Stimulated activated CD8-positive, alpha-beta memory T cell treated with anti-CD3 and anti-CD28 coated beads, Interleukin-4, amount 100 ng/mL, for 48 hours (primary cell): Measurements from ENCODE around the gene SH3RF3.
"Not testable (repeated sequence)": the region's sequence is repeated elsewhere in the genome, so short reads cannot be mapped to it uniquely, and the experiment has no call there.

Experiments used
- DNase-seq: peaks from one replicate; pipeline ENCODE4 v3.0.0-alpha.2; 2020

The SH3RF3 gene

DNA sequence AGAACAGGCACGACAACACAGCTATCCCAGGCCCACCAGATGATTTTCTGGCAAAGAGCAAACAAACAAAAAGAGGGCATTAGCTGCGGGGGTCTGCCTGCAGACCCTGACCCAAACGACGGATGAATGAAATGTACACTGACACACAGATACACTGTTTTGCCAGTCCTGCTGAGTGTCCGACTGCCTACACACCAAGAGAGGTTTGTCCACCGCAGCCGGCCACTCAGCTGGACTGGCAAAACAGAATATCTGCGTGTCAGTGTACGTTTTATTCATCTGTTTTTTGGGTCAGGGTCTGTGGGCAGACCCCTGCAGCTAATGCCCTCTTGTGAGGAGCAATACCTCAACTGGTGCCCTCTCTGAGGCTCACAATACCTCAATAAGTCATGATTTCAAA, 10.7 kb upstream of the SH3RF3 start:
- DNase-seq, result no peak

DNA sequence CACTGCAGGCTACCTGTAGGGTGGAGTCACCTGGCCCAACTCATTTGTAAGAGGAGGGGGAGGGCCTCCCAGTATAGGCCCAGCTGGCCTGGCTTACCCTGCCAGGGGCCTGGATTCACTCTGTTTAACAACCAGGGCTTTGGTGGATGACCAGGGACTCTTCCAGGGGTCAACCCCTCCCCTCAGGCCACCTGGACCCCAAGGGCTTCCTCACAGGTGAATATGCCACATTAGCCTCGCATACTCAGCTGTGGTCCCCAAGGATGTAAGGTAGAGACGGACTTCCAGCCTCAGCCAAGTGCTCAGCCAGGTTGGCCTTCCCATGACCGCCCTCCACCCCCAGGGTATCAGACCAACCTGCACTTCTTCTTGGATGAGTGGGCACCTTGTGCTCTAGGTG, 8.8 kb upstream of the SH3RF3 start:
- DNase-seq, result no peak

DNA sequence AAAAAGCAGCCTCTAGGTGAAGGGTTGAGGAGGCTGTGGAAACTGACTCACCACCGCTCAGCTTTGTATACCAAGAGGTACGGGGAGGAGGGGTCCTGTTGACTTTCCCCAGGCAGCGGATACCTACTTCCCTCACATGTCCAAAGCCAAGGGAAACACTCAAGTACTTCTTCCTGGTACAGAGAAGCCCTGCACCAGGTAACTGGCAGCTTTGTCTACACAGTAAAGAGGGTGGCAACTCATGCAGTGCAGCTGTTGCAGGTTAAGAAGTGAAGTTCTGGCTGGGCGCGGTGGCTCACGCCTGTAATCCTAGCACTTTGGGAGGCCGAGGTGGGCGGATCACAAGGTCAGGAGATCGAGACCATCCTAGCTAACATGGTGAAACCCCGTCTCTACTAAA, 8.3 kb upstream of the SH3RF3 start:
- not testable (repeated sequence) for DNase-seq

DNA sequence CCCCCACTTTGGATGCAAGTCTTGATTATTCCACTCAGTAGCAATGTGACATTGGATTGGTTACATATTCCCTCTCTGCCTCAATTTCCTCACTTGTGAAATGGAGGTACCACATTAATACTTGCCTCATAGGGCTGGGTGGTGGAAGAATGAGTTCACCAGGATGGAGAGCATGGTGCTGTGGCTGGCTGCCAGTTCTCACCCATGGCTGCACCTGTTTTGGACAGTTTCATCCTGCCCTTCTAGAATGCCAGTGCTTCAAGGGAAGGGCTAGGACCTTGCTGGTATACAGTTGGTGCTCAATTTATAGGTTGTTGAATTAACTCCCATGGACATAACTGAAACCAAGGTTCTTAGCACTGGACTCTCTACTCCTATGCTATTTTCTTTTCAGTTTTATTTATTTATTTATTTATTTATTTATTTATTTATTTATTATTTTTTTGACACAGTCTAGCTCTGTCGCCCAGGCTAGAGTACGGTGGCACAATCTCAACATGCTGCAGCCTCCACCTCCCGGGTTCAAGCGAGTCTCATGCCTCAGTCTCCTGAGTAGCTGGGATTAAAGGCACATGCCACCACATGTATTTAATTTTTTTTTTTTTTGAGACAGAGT, 5.3 kb upstream of the SH3RF3 start:
- no peak for DNase-seq

DNA sequence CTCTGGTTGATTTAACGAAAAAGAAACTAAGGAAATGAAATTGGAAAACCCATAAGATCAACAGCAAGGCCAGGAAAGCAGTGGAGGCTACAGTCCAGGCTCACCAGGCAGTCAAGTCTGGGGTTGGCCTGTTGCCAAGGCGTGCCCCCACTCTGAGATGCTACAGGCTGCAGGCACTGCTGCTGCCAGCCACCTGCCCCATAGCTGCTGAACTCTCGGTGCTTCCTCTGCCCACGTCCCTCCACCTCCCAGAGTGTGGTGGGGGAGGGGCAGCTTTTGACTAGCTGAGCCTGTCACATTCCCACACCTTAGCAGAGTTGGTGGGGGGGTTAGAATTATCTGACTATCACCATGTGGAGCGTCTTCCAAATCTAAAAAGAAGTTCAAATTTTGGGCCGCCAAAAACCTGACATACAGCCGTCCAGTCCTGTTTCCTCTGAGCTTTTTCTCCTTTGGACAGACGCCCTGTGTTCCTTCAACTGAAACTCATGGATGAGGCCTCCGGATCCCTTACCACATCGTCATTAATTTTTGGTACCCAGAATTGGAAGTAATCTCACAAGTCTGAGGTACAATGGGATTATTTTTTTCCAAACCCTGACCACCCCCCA, 3.9 kb upstream of the SH3RF3 start:
- no peak for DNase-seq

DNA sequence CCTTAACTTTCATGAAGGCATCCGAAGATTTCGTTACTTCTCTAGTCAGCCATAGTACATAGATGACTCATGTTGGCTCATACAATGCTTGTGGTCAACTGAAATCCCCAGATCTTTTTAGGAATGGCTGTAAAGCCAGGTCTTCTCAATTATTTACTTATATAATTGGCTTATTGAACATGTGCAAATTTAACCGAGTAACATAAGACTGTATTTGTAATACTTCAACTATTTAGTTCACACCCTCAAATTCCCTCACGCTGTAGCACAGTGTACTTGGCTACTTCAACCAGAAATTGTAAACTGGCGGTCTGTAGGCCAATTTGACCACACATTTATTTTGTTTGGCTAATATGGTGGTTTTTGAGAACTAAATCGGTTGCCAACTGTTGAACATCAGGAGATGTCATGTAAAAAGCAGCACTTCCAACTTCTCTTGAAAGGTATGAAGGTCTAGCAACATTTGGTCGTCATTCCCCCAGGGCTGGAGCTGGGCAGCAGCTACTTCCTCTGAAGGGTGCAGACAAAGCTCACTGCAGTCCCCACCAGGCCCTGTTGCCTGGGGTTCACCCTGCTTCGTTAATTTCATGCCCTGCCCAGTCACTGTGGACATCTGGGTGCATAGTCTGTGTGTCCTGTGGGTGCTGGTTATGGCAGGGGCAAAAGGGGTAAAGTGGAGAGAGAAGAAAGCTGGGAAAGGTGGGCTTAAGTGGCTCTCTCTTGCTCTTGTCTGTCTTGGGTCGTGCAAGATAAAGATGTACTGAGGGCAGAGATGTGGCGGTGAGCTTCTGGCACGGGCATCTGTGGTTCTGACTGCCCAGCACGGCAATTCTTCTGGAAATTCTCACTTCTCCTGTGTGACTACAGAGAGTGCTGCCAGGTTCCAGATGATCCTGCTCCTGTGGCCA, 3.2 kb upstream of the SH3RF3 start:
- no peak for DNase-seq

DNA sequence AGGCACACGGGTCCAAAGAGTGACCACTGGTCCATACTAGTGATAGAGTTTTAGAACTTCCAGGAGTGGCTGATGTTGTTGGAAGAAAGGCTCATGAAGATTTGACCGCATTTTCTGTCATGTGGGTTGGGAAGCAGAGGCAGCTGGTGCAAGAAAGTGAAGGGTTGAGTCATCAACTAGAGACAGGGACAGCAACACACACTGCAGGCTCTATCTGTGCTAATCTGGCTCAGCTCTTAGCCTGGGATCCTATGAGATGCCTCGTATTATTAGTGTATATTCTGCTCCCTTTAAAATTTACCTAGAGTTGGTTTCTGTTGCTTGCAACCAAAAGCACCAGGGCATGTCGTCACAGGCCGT, 2.5 kb upstream of the SH3RF3 start:
- no peak for DNase-seq

DNA sequence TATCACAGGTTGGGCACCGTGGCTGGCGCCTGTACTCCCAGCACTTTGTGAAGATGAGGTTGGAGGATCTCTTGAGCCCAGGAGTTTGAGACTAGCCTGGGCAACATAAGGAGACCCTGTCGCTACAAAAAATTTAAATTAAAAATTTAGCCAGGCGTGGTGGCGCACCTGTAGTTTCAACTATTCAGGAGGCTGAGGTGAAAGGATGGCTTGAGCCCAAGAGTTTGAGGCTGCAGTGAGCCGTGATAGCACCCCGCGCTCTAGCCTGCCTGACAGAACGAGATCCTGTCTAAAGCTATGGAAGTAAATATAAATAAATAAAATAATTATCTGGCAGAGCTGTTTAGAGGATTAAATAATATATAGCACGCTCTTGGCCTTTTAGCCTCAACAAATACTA, 1.4 kb upstream of the SH3RF3 start:
- DNase-seq, result no peak

DNA sequence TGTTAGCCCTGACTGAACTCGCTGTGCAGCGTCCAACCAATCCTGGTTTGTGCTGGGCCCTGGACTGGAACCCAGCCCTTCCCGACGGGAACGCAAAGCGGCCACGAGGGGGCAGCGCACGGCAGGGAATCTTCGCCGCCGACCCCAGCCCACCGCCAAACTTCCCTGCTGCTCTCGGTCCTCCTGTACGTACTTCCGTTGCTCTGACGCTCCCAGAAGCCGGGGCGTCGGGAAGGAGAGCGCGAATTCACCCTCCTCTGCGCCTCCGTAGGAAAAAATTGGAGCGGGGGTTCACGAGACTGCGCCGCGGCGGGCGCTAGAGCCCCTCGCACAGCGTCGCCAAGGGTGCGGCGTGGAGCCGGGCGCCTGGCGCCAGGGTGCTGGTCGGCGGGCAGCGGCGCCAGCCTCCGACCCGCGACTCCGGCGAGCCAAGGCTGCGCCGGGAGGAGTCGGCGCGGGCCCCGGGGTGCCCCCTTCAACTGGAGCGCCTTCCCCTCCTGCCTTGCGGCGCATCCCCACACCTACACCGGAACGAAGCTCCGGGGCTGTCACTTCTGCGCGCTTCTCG, 873 bp upstream of the SH3RF3 start:
- peak; percentile 80 for DNase-seq

DNA sequence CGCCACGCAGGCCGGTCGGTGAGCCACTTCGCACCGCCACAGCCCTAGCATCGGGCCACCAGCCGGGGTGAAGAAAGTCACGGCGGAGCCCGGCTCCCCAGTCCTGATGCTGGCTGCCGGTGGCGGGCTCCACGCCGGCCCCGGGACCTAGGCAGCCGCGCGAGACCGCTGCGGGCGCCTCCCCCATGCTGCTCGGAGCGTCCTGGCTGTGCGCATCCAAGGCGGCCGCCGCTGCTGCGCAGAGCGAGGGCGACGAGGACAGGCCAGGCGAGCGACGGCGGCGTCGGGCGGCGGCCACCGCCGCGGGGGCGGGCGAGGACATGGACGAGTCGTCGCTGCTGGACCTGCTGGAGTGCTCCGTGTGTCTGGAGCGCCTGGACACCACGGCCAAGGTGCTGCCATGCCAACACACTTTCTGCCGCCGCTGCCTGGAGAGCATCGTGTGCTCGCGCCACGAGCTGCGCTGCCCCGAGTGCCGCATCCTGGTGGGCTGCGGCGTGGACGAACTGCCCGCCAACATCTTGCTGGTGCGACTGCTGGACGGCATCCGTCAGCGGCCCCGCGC, 433 bp downstream of the SH3RF3 start:
- DNase-seq, result peak; percentile 46

DNA sequence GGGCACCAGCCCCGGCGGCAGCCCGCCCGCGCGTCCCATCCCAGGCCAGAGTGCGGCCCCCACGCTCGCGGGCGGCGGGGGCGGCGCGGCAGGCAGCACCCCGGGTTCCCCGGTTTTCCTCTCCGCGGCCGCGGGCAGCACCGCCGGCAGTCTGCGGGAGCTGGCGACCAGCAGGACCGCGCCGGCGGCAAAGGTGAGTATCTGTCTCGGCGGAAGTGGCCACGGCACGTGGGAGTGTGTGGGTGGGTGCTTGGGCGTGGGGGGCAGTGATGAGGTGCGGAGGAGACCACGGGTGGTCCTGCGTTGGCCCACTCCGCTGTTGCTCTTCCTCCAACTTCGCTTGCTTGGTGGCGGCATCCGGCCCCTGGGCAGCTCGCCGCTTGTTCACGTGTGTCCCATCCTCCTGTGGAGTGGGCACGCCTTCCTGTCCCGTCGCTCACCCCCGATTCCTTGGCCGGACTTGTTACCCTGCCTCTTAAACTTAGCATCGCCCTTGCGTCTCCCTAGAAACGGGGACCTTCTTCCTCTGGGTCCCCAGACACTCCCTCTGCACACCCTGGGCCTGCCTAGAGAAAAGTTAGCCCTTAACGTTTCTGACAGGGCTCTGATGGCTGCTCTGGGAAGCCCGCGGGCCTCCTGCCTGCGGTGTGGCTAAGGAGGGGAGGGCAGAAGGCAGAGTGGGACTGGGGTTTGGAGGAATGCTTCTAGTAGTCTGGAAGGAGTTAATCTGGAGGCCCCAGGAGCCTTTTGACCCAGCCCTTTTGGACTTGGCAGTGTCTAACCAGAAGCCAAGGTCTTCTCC, 1.1 kb downstream of the SH3RF3 start:
- peak; percentile 44 for DNase-seq

DNA sequence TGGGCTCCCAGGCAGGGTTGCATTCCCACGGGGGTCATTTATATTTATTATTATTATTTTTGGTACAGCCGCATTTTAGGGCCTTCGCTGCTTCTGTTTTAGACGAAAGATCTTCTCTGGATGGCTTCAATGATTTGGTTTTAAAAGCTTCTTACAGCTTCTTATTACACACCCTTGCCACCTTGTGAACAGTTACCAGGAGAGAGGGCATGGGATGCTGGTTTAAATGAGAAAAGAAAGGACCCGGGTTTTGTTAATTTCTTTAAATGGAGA, 1.7 kb downstream of the SH3RF3 start:
- no peak for DNase-seq

DNA sequence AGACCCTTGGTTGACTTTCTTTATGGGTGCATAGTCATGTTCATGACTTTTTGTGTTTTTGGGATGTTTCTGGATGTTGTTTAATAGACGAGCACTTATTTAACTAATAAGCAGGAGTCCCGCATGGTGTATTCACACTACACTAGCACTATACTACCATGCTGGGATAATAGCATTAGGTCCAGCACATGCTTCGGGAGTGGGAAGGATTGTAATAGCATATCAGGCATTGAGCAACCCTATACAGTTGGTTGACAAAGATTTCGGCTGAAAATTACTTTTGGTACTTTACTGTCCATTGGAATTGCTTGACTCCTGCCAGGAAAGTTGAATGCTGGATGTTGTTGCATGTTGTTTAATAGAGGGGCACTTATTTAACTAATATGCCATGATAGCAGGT, 2.8 kb downstream of the SH3RF3 start:
- DNase-seq, result no peak

DNA sequence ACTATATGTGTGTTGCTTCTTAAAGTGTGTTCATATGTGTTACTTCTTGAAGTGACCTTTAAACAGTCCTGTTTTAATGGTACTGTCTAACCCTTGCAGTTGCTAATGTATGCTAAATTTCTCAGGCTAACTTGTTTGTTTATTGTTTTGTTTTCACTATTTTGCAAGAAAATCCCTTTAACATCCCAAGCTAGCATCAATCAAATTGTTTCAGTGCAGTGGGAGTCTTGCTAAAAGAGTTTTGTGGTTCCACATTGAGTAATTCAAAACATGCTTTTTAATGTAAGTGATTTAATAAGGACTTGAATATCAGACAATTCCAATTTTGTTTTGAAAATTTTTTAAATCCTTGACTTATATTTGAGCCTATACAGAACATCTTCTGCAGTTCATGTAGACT, 3.6 kb downstream of the SH3RF3 start:
- DNase-seq, result no peak

DNA sequence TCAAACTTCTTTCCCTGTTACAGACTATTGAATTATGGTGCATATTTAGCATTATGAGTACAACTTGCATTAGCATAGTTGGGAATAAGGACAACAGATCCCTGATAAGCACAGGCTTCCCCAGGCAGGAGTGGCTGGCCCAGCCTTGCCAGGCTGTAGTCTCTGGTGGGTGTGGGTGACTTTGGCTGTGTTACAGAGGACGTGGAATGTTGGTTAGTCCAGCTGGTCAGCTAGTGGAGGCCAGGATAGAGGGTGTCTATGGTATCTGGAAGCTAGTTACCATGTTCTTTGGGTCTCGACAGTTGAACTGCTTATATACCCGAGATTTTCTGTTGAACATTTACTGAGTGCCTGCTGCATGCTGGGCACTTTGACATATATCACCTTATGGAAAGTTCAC, 4.7 kb downstream of the SH3RF3 start:
- DNase-seq, result no peak

DNA sequence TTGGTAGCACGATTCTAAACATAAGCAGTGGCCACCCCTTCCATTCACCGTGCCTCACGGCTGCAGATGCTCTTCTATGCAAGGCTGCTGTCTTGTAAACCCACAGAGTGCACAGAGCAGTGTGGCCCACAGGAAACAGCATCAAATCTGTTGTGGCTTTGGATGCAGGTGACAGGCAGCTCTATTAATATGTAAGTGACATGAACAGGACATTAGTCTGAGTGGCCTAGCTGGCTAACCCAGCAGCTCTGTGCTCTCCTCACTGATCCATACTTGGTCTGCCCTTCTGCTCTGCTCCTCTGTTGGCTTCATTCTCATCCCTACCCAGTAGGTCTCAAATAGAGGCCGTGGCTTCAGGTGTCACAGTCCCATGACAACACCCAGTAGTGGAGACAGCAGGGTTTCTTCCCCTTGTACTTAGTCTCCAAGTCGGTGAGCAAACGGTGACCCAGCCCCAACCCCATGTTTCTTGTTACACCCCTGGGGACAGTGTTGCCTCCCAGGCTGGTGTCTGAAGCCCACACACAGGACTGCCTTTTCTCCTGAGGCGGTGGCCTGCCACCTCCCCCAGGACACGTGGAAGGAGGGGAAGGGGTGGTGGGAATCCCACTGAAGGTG, 5.8 kb downstream of the SH3RF3 start:
- no peak for DNase-seq

DNA sequence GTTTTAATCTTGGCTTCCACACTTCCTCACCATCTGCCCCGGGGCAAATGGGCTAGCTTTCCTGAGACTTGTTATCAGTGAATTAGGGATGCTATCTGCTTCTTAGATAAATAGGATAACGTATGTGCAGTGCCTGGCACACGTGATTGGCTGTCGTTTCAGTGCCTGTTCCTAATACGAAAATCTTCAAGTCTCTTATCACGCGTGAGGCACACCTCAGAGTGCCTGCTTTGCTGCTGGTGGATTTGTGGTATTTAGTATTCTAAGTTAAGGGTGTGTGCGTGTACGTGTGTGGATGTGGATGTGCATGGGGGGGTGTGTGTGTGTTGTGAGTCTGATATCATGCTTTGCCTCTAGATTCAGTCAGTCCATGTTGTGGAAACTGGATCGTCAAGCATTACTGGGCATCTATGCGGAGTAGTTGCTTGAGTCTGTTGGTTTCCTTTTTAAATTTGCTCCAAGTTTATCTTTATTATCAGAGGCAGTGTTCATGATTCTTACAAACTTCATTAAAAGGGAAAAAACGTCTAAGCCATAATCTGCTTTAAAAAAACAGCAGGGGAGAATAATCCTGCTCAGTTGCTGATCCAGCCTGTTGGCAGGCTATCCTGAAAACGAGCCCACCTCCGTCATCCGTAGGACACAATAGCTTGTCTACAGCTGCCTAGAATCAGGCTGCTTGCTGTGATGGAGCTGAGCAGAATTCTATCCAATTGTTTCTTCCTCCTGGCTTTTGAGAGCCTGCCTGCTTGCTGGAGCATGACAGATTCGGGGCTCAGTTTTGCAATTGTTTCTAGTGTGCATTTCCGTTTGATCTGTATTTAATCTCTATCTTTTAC, 6.6 kb downstream of the SH3RF3 start:
- peak; percentile 19 for DNase-seq

DNA sequence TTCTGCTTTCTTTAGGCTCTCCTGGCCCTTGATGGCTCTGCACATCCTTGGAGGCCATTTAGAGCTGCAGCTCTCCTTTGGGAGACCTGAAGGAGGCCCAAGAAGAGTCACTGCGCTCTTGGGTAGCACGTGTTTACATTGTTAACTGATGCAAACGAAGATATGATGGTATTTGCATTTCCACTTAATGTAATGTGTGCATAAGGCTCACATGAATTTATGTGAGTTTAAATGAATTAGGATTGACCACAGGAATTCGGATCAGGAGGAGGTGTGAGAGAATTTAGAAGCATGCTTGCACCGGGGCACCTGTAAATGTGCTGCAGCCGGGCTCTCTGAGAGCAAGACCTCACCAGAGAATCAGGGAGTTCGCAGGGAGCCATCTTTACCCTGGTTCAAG, 7.5 kb downstream of the SH3RF3 start:
- DNase-seq, result no peak

DNA sequence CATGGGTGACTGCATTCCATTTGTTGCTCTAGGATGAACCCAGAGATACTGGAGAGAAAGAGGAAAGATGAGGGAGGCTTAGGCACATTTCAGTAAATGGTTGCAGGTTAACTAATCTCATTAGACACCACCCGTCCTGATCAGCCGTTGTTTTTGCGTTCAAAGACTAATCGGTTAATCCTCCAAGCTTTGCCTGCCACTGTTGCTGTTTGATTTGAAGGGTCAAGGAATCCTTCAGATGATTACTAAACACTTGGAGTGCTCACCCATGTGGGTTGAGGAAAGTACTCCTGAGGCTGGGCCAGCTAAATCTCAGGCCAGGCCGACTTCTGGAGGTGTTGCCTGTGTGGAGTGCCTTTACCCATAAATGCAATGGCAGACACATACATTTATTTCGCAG, 8.6 kb downstream of the SH3RF3 start:
- no peak for DNase-seq

DNA sequence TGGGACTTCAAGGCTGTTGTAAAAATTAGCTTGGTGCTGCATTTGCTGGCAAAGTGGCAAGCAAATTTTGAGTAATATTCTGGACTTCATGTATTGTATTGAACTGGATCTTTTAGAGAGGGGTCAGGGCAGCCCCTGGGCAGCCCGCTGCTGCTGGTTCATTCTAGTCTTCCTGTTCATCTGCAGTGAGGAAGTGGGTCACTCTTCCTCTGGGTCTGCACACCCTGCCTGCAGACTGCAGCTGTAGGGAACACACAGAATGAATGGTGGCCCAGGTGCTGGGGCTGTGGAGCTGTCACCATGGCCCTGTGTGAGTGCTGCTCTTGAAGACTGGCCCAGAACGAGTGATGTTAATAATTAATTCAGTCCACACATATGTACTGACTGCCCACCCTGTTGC, 9.4 kb downstream of the SH3RF3 start:
- no peak for DNase-seq

DNA sequence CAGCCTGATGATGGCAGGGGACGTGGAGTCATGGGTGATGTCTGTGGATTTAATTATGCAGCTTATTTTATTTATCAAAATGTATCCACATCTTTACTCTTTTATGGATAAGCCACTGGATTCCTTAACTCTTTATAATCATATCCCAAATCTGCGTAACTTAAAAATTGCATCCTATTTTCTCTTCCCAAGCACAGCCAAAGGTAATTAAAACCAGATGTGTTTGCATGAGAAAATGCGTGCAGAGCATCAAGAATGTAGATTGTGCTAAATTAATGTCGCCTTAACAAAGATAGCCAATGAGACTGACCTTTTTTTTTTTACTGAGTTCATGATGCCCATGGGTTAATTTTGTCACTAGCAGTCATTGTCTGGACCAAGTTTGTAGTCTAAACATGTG, 10.0 kb downstream of the SH3RF3 start:
- no peak for DNase-seq
